Body of pancreas (tissue), 4 donors: Measurements from ENCODE around the gene SLC26A9. TPM values are rescaled to one million over a fixed set of nuclear protein-coding genes. Genes with fewer than 3 reads are reported as not detected.

Experiments
- ATAC-seq: fragments of 150-250 bp; one replicate; pipeline ENCODE4 v1.9.1; 2016
- DNase-seq, 4 donors: peaks; one replicate each; pipeline ENCODE4 v3.0.0-alpha.2; 2019
- H3K27ac ChIP-seq, 4 donors: fragments of 200-600 bp; sonication (generic); 1 replicate in 3 of 4; 2 replicates in 1 of 4; pipeline versions ENCODE4 v1.5.1 to v1.6.1; 2016 to 2019; ENCODE audit warnings: mild to moderate bottlenecking in 1 of 4, mixed read lengths in 1 of 4, moderate library complexity in 1 of 4
- H3K27me3 ChIP-seq, 2 donors: fragments of 200-600 bp; sonication (generic); one replicate each; pipeline ENCODE4 v1.6.0; 2016; ENCODE audit warnings: mild to moderate bottlenecking in 1 of 2
- H3K36me3 ChIP-seq, 2 donors: fragments of 200-600 bp; sonication (generic); replicated peaks in 1 of 2; 2 replicates each; pipeline ENCODE4 v1.5.1; 2016; ENCODE audit warnings: low read depth in 2 of 2; ENCODE audit not compliant: insufficient read depth in 1 of 2
- H3K4me1 ChIP-seq: fragments of 200-600 bp; sonication (generic); one replicate; pipeline ENCODE4 v1.6.0; 2016
- H3K4me3 ChIP-seq, 2 donors: fragments of 200-600 bp; sonication (generic); 1 replicate in 1 of 2; 2 replicates in 1 of 2; pipeline ENCODE4 v1.5.1; 2016 to 2019
- H3K9me3 ChIP-seq, 3 donors: fragments of 200-600 bp; sonication (generic); 1 replicate in 2 of 3; 2 replicates in 1 of 3; pipeline ENCODE4 v1.5.1; 2016
- CTCF ChIP-seq, 7 experiments: fragments of 450-650 bp in 4 of 7; fragments of 200-600 bp in 3 of 7; sonication (generic) in 3 of 7; IDR thresholded peaks; one replicate each; pipeline ENCODE4 v1.5.1; 2016 to 2019; ENCODE audit warnings: antibody characterized with exemption in 7 of 7
- POLR2A ChIP-seq, 3 donors: fragments of 450-650 bp; IDR thresholded peaks; one replicate each; pipeline ENCODE4 v1.6.1; 2016; ENCODE audit warnings: antibody characterized with exemption in 3 of 3, mild to moderate bottlenecking in 2 of 3
- WGBS, 2 donors: methylation state at CpG; one replicate each; pipeline ENCODE4 v1.1.5; 2017; 5-methylcytosine and 5-hydroxymethylcytosine counted together
- intact Hi-C: fragments of 100-400 bp; cut with DNase I; formaldehyde crosslinking; loops from one replicate; pipeline ENCODE4 v1.15.1; 2023
- total RNA-seq, 2 donors: library from RNA; depleted of rRNA; stranded (reverse); fragments of >200 nt; gene quantifications; one replicate each; pipeline ENCODE4 v1.1.0, GENCODE V29; 2016

Gene SLC26A9
- total RNA-seq, 2 donors from 2014 or later = 0.78 to 1.6 TPM

GRCh38 chr1:205936311-205936710 is 6.9 kb downstream of the SLC26A9 start:
- intact Hi-C loops = no loop called here
- peaks cover 45% of the 10 kb centered on the region for H3K4me1 ChIP-seq
- H3K36me3 ChIP-seq = no peaks in the 10 kb centered on the region
- H3K9me3 ChIP-seq = no peaks in the 10 kb centered on the region
- H3K27ac ChIP-seq = peak overlapping the region in 1 of 4 donors; percentile 21
- no peak overlapping the region for H3K4me3 ChIP-seq
- no peaks in the 10 kb centered on the region for H3K27me3 ChIP-seq
- ATAC-seq (no peak), DNase-seq (no peak)
- no peak for TF ChIP-seq POLR2A (IDR thresholded peaks at IDR 0.05)
- WGBS, 2 donors = 77 to 80% methylated on average over 6 of the region's 6 CpGs

- WGBS, 2 donors = 73 to 86% methylated on average over 8 of the region's 8 CpGs
- no peak for ATAC-seq
- Histone ChIP-seq H3K27ac (no peak overlapping the region), H3K4me3 (no peak overlapping the region), H3K27me3 (no peaks in the 10 kb centered on the region), H3K4me1 (peaks cover 44% of the 10 kb centered on the region), H3K9me3 (no peaks in the 10 kb centered on the region), H3K36me3 (no peaks in the 10 kb centered on the region)
- intact Hi-C loops = no loop called here
- no peak for TF ChIP-seq CTCF (IDR thresholded peaks at IDR 0.05)
- TF ChIP-seq POLR2A (IDR thresholded peaks at IDR 0.05) = no peak
- DNase-seq = no peak
Measured at GRCh38 chr1:205935869-205936268, 7.4 kb downstream of the SLC26A9 start.

GRCh38 chr1:205934788-205935187 is 8.5 kb downstream of the SLC26A9 start:
- Histone ChIP-seq H3K4me1 (peaks cover 35% of the 10 kb centered on the region), H3K36me3 (no peaks in the 10 kb centered on the region), H3K9me3 (no peaks in the 10 kb centered on the region), H3K27me3 (no peaks in the 10 kb centered on the region), H3K27ac (peak overlapping the region in 3 of 4 donors; percentile 57 to 77 (median 68)), H3K4me3 (no peak overlapping the region)
- 75 to 80% methylated on average over 7 of the region's 7 CpGs for WGBS, 2 donors
- peak in 1 of 4 donors; percentile 29 for DNase-seq
- peak; percentile 14 for ATAC-seq
- no peak for TF ChIP-seq CTCF (IDR thresholded peaks at IDR 0.05)
- no peak for TF ChIP-seq POLR2A (IDR thresholded peaks at IDR 0.05)
- intact Hi-C loops = no loop called here

GRCh38 chr1:205933671-205934618 is 9.3 kb downstream of the SLC26A9 start:
- ATAC-seq = peak; percentile 74
- TF ChIP-seq POLR2A (IDR thresholded peaks at IDR 0.05) (no peak), CTCF (IDR thresholded peaks at IDR 0.05) (no peak)
- H3K9me3 ChIP-seq = no peaks in the 10 kb centered on the region
- DNase-seq = peak; percentile 39 to 73 (median 51)
- H3K4me1 ChIP-seq = peaks cover 26% of the 10 kb centered on the region
- H3K36me3 ChIP-seq = no peaks in the 10 kb centered on the region
- H3K27ac ChIP-seq = peak overlapping the region; percentile 50 to 77 (median 62)
- H3K4me3 ChIP-seq = no peak overlapping the region
- no peaks in the 10 kb centered on the region for H3K27me3 ChIP-seq
- intact Hi-C loops = no loop called here
- WGBS, 2 donors = 58 to 67% methylated on average over 7 of the region's 7 CpGs

- 81 to 90% methylated on average over 6 of the region's 6 CpGs for WGBS, 2 donors
- Histone ChIP-seq H3K4me3 (no peak overlapping the region), H3K4me1 (peaks cover 26% of the 10 kb centered on the region), H3K27ac (peak overlapping the region in 3 of 4 donors; percentile 57 to 77 (median 68)), H3K9me3 (no peaks in the 10 kb centered on the region), H3K27me3 (no peaks in the 10 kb centered on the region), H3K36me3 (no peaks in the 10 kb centered on the region)
- ATAC-seq (no peak), DNase-seq (no peak)
- TF ChIP-seq CTCF (IDR thresholded peaks at IDR 0.05) = no peak
- no peak for TF ChIP-seq POLR2A (IDR thresholded peaks at IDR 0.05)
- intact Hi-C loops = no loop called here
Measured at GRCh38 chr1:205932776-205933175, 10.5 kb downstream of the SLC26A9 start.
